WTC11 (cell line): Measurements from ENCODE around the gene LOXL4. TPM values are rescaled to one million over a fixed set of nuclear protein-coding genes. Genes with fewer than 3 reads are reported as not detected.

ENCODE experiments used
- ATAC-seq: fragments of 200-7000 bp; cut with Tn5 transposase; 2 replicates; pipeline ENCODE4 v1.10.0; 2021; ENCODE audit warnings: mild to moderate bottlenecking, moderate library complexity
- CTCF ChIA-PET: fragments of 300-600 bp; sonication (Branson Sonifier 250); formaldehyde crosslinking; loops from one replicate; lab custom pipeline; 2021; ENCODE audit warnings: antibody characterized with exemption; lab: Charles Lee
- POLR2A ChIA-PET: fragments of 350-600 bp; sonication (Branson Sonifier 250); formaldehyde crosslinking; loops from one replicate; lab custom pipeline; 2021; ENCODE audit warnings: antibody characterized with exemption; lab: Charles Lee
- DNase-seq: peaks from one replicate; pipeline ENCODE4 v3.0.0; 2021; ENCODE audit warnings: low spot score
- H3K27ac Mint-ChIP-seq: 2 replicates; pipeline ENCODE4 v1.8.0; 2021; ENCODE audit warnings: mixed read lengths
- H3K27me3 Mint-ChIP-seq: 2 replicates; pipeline ENCODE4 v1.8.0; 2021; ENCODE audit warnings: low read depth, mild to moderate bottlenecking, moderate library complexity, mixed read lengths
- H3K36me3 Mint-ChIP-seq: 2 replicates; pipeline ENCODE4 v1.8.0; 2021; ENCODE audit warnings: mixed read lengths
- H3K4me1 Mint-ChIP-seq: 2 replicates; pipeline ENCODE4 v1.8.0; 2022; ENCODE audit warnings: mixed read lengths
- H3K4me3 Mint-ChIP-seq: 2 replicates; pipeline ENCODE4 v1.8.0; 2021; ENCODE audit warnings: mild to moderate bottlenecking, moderate library complexity, mixed read lengths
- H3K9me3 Mint-ChIP-seq: 2 replicates; pipeline ENCODE4 v1.8.0; 2021; ENCODE audit warnings: mixed read lengths
- ARID4B ChIP-seq: sonication (generic); formaldehyde crosslinking; IDR thresholded peaks from 2 replicates; pipeline ENCODE4 v1.8.0; 2023; ENCODE audit warnings: missing genetic modification reagents, mild to moderate bottlenecking, borderline replicate concordance
- E2F4 ChIP-seq: sonication (generic); formaldehyde crosslinking; IDR thresholded peaks from 2 replicates; pipeline ENCODE4 v1.8.1; 2022; ENCODE audit warnings: low read depth, mild to moderate bottlenecking, moderate library complexity, missing genetic modification reagents, borderline replicate concordance
- ERG ChIP-seq: fragments of 250-450 bp; sonication (Bioruptor Pico); IDR thresholded peaks from 2 replicates; pipeline ENCODE4 v1.8.0; 2021; ENCODE audit warnings: mild to moderate bottlenecking
- ETV6 ChIP-seq: sonication (generic); formaldehyde crosslinking; IDR thresholded peaks from 2 replicates; pipeline ENCODE4 v1.8.1; 2022; ENCODE audit warnings: mild to moderate bottlenecking, missing genetic modification reagents
- GABPB1 ChIP-seq: sonication (generic); formaldehyde crosslinking; IDR thresholded peaks from 2 replicates; pipeline ENCODE4 v1.8.1; 2023; ENCODE audit warnings: mild to moderate bottlenecking, missing genetic modification reagents
- HMGA2 ChIP-seq: fragments of 250-450 bp; sonication (Bioruptor Pico); IDR thresholded peaks from 2 replicates; pipeline ENCODE4 v1.4.0; 2021; ENCODE audit warnings: mild to moderate bottlenecking, moderate library complexity
- IRF2 ChIP-seq: sonication (generic); formaldehyde crosslinking; IDR thresholded peaks from 2 replicates; pipeline ENCODE4 v1.8.0; 2022; ENCODE audit warnings: low read depth, missing genetic modification reagents, borderline replicate concordance
- MLX ChIP-seq: sonication (generic); formaldehyde crosslinking; IDR thresholded peaks from 2 replicates; pipeline ENCODE4 v1.8.1; 2023; ENCODE audit warnings: mild to moderate bottlenecking, missing genetic modification reagents, moderate library complexity
- NR3C1 ChIP-seq: sonication (generic); formaldehyde crosslinking; conservative IDR thresholded peaks from 2 replicates; pipeline ENCODE4 v1.8.1; 2023; ENCODE audit warnings: low read depth, mild to moderate bottlenecking, missing genetic modification reagents
- PRRX2 ChIP-seq: fragments of 250-450 bp; sonication (Bioruptor Pico); IDR thresholded peaks from 2 replicates; pipeline ENCODE4 v1.8.0; 2021; ENCODE audit warnings: mild to moderate bottlenecking
- TCF7 ChIP-seq: sonication (generic); formaldehyde crosslinking; IDR thresholded peaks from 2 replicates; pipeline ENCODE4 v1.8.0; 2022; ENCODE audit warnings: mild to moderate bottlenecking, low read depth, missing genetic modification reagents, moderate library complexity
- ZNF121 ChIP-seq: sonication (generic); formaldehyde crosslinking; IDR thresholded peaks from 2 replicates; pipeline ENCODE4 v1.8.0; 2023; ENCODE audit warnings: missing genetic modification reagents
- ZNF263 ChIP-seq: sonication (generic); formaldehyde crosslinking; IDR thresholded peaks from 2 replicates; pipeline ENCODE4 v1.8.1; 2022; ENCODE audit warnings: low read depth, mild to moderate bottlenecking, moderate library complexity, missing genetic modification reagents
- ZNF416 ChIP-seq: fragments of 250-450 bp; sonication (Bioruptor Pico); IDR thresholded peaks from 2 replicates; pipeline ENCODE4 v1.9.0; 2021; ENCODE audit warnings: mild to moderate bottlenecking, inconsistent platforms
- total RNA-seq: library from RNA; stranded (reverse); gene quantifications from 3 replicates; pipeline ENCODE4 v1.2.3, GENCODE V29; 2021
- TF ChIP-seq, protein P1 (sequence below): sonication (generic); formaldehyde crosslinking; IDR thresholded peaks from 2 replicates; pipeline ENCODE4 v1.8.1; 2023; ENCODE audit warnings: mild to moderate bottlenecking, moderate library complexity, missing genetic modification reagents
- TF ChIP-seq, protein P2 (sequence below): sonication (generic); formaldehyde crosslinking; IDR thresholded peaks from 2 replicates; pipeline ENCODE4 v1.8.0; 2022; ENCODE audit warnings: mild to moderate bottlenecking, missing genetic modification reagents
- TF ChIP-seq, protein P3 (sequence below): sonication (generic); formaldehyde crosslinking; IDR thresholded peaks from 2 replicates; pipeline ENCODE4 v1.8.1; 2023; ENCODE audit warnings: mild to moderate bottlenecking, missing genetic modification reagents, moderate library complexity
- TF ChIP-seq, protein P4 (sequence below): fragments of 200-600 bp; IDR thresholded peaks from 2 replicates; pipeline ENCODE4 v1.8.0; 2022; ENCODE audit warnings: antibody characterized with exemption
- TF ChIP-seq, protein P5 (sequence below): fragments of 250-450 bp; sonication (Bioruptor Pico); IDR thresholded peaks from 2 replicates; pipeline ENCODE4 v1.9.0; 2021; ENCODE audit warnings: moderate library complexity, mild to moderate bottlenecking, inconsistent platforms, borderline replicate concordance
- TF ChIP-seq, protein P6 (sequence below): sonication (generic); formaldehyde crosslinking; IDR thresholded peaks from 2 replicates; pipeline ENCODE4 v1.8.0; 2023; ENCODE audit warnings: missing genetic modification reagents

The LOXL4 gene
- total RNA-seq, 1 experiment from 2014 or later: 0.35 TPM

GRCh38 chr10:98240524-98240923 lies 27.5 kb downstream of the LOXL4 start:
- CTCF ChIA-PET: no interaction called here

More at GRCh38 chr10:98240524-98240923, 27.5 kb downstream of the LOXL4 start:
- Mint-ChIP-seq H3K36me3 (peaks cover 25% of the 10 kb centered on the region), H3K27me3 (no peaks in the 10 kb centered on the region), H3K27ac (no peak overlapping the region), H3K4me1 (no peaks in the 10 kb centered on the region), H3K4me3 (no peak overlapping the region), H3K9me3 (no peaks in the 10 kb centered on the region)
- no peak for DNase-seq
- ATAC-seq: no peak
- POLR2A ChIA-PET: no interaction called here
- TF ChIP-seq TCF7 (CRISPR knock-in tag) (no peak), ZNF121 (no peak), ZNF263 (no peak), HMGA2 (CRISPR knock-in tag) (no peak), GABPB1 (CRISPR knock-in tag) (no peak), ETV6 (CRISPR knock-in tag) (no peak), NR3C1 (CRISPR knock-in tag) (no peak), ERG (CRISPR knock-in tag) (no peak), PRRX2 (CRISPR knock-in tag) (no peak), ZNF416 (CRISPR knock-in tag) (no peak), E2F4 (no peak), ARID4B (no peak), MLX (no peak), IRF2 (no peak)
- TF ChIP-seq, protein P1, sequence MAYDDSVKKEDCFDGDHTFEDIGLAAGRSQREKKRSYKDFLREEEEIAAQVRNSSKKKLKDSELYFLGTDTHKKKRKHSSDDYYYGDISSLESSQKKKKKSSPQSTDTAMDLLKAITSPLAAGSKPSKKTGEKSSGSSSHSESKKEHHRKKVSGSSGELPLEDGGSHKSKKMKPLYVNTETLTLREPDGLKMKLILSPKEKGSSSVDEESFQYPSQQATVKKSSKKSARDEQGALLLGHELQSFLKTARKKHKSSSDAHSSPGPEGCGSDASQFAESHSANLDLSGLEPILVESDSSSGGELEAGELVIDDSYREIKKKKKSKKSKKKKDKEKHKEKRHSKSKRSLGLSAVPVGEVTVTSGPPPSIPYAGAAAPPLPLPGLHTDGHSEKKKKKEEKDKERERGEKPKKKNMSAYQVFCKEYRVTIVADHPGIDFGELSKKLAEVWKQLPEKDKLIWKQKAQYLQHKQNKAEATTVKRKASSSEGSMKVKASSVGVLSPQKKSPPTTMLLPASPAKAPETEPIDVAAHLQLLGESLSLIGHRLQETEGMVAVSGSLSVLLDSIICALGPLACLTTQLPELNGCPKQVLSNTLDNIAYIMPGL (CRISPR knock-in tag): no peak
- TF ChIP-seq, protein P2, sequence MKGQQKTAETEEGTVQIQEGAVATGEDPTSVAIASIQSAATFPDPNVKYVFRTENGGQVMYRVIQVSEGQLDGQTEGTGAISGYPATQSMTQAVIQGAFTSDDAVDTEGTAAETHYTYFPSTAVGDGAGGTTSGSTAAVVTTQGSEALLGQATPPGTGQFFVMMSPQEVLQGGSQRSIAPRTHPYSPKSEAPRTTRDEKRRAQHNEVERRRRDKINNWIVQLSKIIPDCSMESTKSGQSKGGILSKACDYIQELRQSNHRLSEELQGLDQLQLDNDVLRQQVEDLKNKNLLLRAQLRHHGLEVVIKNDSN (CRISPR knock-in tag): no peak
- TF ChIP-seq, protein P3, sequence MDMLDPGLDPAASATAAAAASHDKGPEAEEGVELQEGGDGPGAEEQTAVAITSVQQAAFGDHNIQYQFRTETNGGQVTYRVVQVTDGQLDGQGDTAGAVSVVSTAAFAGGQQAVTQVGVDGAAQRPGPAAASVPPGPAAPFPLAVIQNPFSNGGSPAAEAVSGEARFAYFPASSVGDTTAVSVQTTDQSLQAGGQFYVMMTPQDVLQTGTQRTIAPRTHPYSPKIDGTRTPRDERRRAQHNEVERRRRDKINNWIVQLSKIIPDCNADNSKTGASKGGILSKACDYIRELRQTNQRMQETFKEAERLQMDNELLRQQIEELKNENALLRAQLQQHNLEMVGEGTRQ (CRISPR knock-in tag): no peak
- TF ChIP-seq, protein P4, sequence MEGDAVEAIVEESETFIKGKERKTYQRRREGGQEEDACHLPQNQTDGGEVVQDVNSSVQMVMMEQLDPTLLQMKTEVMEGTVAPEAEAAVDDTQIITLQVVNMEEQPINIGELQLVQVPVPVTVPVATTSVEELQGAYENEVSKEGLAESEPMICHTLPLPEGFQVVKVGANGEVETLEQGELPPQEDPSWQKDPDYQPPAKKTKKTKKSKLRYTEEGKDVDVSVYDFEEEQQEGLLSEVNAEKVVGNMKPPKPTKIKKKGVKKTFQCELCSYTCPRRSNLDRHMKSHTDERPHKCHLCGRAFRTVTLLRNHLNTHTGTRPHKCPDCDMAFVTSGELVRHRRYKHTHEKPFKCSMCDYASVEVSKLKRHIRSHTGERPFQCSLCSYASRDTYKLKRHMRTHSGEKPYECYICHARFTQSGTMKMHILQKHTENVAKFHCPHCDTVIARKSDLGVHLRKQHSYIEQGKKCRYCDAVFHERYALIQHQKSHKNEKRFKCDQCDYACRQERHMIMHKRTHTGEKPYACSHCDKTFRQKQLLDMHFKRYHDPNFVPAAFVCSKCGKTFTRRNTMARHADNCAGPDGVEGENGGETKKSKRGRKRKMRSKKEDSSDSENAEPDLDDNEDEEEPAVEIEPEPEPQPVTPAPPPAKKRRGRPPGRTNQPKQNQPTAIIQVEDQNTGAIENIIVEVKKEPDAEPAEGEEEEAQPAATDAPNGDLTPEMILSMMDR: no peak
- TF ChIP-seq, protein P5, sequence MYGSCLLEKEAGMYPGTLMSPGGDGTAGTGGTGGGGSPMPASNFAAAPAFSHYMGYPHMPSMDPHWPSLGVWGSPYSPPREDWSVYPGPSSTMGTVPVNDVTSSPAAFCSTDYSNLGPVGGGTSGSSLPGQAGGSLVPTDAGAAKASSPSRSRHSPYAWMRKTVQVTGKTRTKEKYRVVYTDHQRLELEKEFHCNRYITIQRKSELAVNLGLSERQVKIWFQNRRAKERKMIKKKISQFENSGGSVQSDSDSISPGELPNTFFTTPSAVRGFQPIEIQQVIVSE (CRISPR knock-in tag): no peak
- TF ChIP-seq, protein P6, sequence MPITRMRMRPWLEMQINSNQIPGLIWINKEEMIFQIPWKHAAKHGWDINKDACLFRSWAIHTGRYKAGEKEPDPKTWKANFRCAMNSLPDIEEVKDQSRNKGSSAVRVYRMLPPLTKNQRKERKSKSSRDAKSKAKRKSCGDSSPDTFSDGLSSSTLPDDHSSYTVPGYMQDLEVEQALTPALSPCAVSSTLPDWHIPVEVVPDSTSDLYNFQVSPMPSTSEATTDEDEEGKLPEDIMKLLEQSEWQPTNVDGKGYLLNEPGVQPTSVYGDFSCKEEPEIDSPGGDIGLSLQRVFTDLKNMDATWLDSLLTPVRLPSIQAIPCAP (CRISPR knock-in tag): no peak
